Esophagus (tissue), 2 donors: ENCODE measurements around the gene NOS1AP. TPM values are rescaled to one million over a fixed set of nuclear protein-coding genes. Genes with fewer than 3 reads are reported as not detected.
A peak's percentile ranks its signal among the peaks of the same experiment; 100 is the strongest.

Experiments
- H3K27ac ChIP-seq, 2 donors: one replicate each; pipeline ENCODE4 v1.5.1; 2013; ENCODE audit warnings: low read depth in 2 of 2, mild to moderate bottlenecking in 2 of 2, inconsistent platforms in 1 of 2, low read length in 1 of 2, moderate library complexity in 1 of 2
- H3K27me3 ChIP-seq, 2 donors: one replicate each; pipeline ENCODE4 v1.6.1; 2013; ENCODE audit warnings: low read length in 2 of 2, control low read depth in 1 of 2, mild to moderate bottlenecking in 1 of 2; ENCODE audit not compliant: insufficient read depth in 2 of 2, control insufficient read depth in 1 of 2
- H3K36me3 ChIP-seq, 2 donors: one replicate each; pipeline ENCODE4 v1.6.1; 2013; ENCODE audit warnings: low read length in 1 of 2; ENCODE audit not compliant: control insufficient read depth in 2 of 2, insufficient read depth in 2 of 2
- H3K4me1 ChIP-seq, 2 donors: one replicate each; pipeline ENCODE4 v1.6.1; 2013; ENCODE audit warnings: low read length in 1 of 2; ENCODE audit not compliant: control insufficient read depth in 2 of 2, insufficient read depth in 2 of 2
- H3K4me3 ChIP-seq, 2 donors: one replicate each; pipeline ENCODE4 v1.5.1; 2013; ENCODE audit warnings: low read length in 2 of 2, mild to moderate bottlenecking in 2 of 2, low read depth in 1 of 2, moderate library complexity in 1 of 2
- H3K9me3 ChIP-seq, 2 donors: one replicate each; pipeline ENCODE4 v1.6.1; 2013; ENCODE audit warnings: mild to moderate bottlenecking in 2 of 2, low read depth in 1 of 2, low read length in 1 of 2, moderate library complexity in 1 of 2; ENCODE audit not compliant: control insufficient read depth in 2 of 2, insufficient read depth in 1 of 2
- WGBS, 2 donors: extraction: QIAGEN DNeasy Blood & Tissue Kit; methylation state at CpG; one replicate each; pipeline ENCODE4 v1.1.7; 2013; 5-methylcytosine and 5-hydroxymethylcytosine counted together
- polyA plus RNA-seq, 2 donors: library from polyadenylated mRNA; stranded (reverse); fragments of 200-250 nt; gene quantifications; one replicate each; pipeline ENCODE4 v1.2.3, GENCODE V29; 2013
- donor health status: healthy with polysubstance abuse.
- donor health status: Bipolar disorder and iron deficiency.

NOS1AP gene
- polyA plus RNA-seq, 2 donors: 0.53 to 0.98 TPM

DNA sequence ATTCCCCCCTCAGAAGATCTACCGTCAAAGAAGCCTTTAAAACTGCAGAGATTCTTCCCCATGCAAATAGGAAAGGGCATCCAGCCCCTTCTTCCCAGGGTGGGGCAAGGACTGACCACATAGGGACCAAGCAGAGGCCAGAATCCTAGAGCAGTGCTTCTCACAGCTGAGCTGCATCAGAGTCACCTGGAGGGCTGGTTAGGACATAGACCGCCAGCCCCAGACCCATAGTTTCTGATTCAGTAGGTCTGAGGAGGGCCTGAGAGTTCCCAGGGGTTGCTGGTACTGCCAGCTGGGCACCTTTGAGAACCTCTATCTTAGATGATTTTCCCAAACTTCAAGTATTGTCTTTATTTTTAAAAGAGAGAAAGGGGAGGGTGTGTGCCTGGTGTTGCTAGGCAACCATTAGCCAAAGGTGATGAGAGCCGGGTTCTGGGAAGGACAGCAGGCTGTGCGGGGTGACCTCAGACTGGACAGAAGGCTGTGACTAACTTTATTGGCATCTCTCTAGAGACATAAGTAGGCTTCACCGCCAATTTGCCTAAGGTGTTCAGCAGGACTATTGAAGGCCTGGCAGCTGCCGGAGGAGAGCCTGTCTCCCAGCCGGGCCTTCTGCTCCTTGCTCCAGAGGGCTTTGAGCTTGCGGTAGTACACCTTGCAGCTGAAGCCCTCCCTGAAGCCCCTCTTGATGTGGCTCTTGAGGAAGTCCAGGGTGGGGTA, 304.2 kb downstream of the NOS1AP start:
- Histone ChIP-seq H3K27me3 (no peaks in the 10 kb centered on the region), H3K27ac (no peak overlapping the region), H3K4me1 (peaks cover 0 to 12% of the 10 kb centered on the region in 2 donors), H3K9me3 (no peaks in the 10 kb centered on the region), H3K36me3 (no peaks in the 10 kb centered on the region), H3K4me3 (no peak overlapping the region)
- WGBS, 2 donors: 81 to 83% methylated on average over 8 of the region's 8 CpGs

DNA sequence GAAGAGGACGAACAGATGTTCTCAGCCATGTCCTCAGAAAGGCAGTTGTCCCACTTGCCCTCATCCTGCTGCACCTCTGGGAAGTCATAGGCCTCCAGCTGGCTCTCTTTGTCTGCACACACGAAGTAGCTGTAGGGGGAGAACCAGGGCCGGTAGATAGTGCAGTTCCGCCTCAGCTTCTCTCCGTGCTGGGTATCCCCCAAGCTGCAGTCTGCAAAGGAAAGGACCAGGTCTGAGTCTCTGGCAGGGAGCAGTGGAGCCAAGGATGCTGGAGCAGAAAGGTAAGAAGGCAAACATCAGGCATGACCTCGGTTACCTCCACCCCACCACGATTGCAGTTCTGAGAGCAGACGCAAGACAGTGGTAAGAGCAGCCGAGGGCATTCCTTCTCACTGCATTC, 304.9 kb downstream of the NOS1AP start:
- 84 to 90% methylated on average over 9 of the region's 9 CpGs for WGBS, 2 donors
- H3K36me3 ChIP-seq: no peaks in the 10 kb centered on the region

DNA sequence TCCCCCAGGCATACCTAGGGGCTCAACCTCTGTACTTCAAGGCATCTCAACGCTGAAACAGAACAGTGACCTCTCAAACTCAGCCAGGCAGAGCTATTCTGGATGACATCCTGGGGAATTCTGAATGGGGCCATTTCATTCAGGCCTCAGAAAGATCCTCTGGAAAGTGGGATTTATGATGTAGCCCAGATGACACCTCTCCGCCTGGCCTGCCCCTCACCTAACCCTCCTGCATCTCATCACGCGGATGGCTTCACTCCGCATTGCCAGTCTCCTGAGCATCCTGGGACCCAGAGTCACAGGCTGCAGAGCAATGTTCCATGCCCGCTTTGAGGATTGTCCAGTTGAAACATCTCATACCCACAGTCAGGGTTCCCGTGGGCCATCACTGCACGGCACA, 306.0 kb downstream of the NOS1AP start:
- Histone ChIP-seq H3K27ac (no peak overlapping the region), H3K9me3 (no peaks in the 10 kb centered on the region), H3K36me3 (no peaks in the 10 kb centered on the region), H3K4me3 (no peak overlapping the region), H3K27me3 (no peaks in the 10 kb centered on the region), H3K4me1 (peaks cover 0 to 7% of the 10 kb centered on the region in 2 donors)
- WGBS, 2 donors: 82 to 84% methylated on average over 8 of the region's 8 CpGs

More for the DNA sequence above, 304.9 kb downstream of the NOS1AP start:
- Histone ChIP-seq H3K27me3 (no peaks in the 10 kb centered on the region), H3K9me3 (no peaks in the 10 kb centered on the region), H3K27ac (no peak overlapping the region), H3K4me1 (peaks cover 0 to 10% of the 10 kb centered on the region in 2 donors), H3K4me3 (no peak overlapping the region)

DNA sequence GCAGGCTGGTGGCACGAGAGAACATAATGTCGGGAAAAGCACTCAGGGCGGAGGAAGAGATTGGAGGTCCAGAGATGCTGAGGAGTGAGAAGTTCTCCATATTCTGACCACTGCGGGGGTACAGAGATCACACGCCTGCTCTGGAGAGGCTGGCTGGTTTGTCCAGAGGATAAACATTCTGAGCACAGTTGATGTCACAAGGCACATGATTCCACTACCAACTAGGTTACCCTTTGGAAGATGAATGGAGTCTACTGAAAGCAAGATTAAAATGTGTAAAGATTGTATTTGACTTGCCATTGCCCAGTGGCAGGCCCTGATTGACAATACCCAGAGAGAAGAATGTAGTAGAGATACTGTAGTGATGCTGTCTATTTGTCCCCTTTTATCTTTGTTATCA, 307.2 kb downstream of the NOS1AP start, which contains the start of gene SPATA46:
TSS of gene SPATA46 (minus strand) at position 164 of the 400 bp plus-strand sequence. CDS start at position 100, 64 bp downstream.
- Histone ChIP-seq H3K27me3 (no peaks in the 10 kb centered on the region), H3K27ac (no peak within 1 kb of the TSS), H3K4me1 (peaks cover 0 to 12% of the 10 kb centered on the region in 2 donors), H3K9me3 (no peaks in the 10 kb centered on the region), H3K36me3 (no peaks in the 10 kb centered on the region), H3K4me3 (no peak within 1 kb of the TSS)
- 95 to 97% methylated on average over 5 of the region's 5 CpGs for whole genome bisulfite sequencing, 2 donors

DNA sequence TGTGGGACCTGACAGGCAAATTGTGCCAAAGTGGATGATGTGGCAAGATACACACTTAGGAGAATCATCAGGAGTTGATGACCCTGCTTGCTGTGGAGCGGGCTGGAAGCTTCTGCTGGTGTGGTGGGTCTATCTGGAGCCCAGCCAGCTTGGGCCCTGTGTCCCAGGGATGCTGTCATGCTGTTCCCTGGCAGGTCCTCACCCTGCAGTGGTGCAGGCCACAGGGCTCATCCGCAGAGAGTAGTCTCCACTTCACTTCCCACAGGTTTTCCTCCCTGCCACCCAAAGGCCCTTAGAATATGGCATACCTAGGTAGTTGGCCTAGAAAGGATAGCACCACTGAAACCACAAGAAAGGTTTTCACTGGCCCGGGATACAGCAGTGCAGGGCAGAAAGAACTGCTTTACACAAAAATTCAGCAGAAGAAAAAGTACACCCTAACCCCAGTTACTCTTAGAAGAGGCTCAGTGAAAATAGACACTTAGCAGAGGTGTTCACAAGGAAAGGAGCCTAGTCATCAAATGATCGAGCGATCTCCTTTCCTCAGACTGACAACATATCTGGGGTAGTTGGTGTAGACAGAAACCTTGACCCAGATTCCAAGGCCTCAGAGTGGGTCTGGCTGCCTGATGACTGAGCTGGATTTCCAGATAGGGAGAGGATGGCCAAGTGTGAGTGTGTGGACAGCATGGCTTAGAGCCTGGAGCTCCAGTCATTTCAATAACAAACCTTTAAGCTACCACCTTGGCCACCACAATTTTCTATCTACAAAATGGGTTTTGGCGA, 310.8 kb downstream of the NOS1AP start:
- WGBS, 2 donors: 86 to 88% methylated on average over 6 of the region's 6 CpGs
- H3K27ac ChIP-seq: no peak overlapping the region
- H3K4me3 ChIP-seq: no peak overlapping the region

DNA sequence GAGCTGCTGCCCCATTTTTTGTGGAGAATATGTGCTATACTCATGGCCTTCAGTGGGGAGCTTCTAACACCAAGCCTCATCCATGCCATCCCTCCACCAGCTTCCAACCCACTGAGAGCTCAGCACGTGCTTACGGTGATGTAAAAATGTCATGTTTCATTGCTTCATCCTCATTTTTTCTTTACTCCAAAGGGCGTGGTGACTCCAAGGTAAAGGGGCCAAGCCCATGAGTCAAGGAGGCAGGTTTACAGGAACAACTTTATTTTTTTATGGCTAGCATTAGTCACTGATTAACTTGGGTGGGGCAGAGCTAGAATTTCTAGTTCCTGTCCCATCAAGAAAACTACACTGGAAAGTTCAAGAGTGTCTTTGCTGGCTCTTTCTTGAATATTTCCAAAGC, 311.9 kb downstream of the NOS1AP start, which contains the start of gene C1orf226:
TSS of gene C1orf226 (plus strand) at position 346 of the 400 bp plus-strand sequence. CDS start 174 bp downstream, outside the sequence.
- Histone ChIP-seq H3K9me3 (no peaks in the 10 kb centered on the region), H3K4me3 (no peak within 1 kb of the TSS), H3K4me1 (peaks cover 0 to 12% of the 10 kb centered on the region in 2 donors), H3K36me3 (no peaks in the 10 kb centered on the region), H3K27ac (peak within 1 kb of the TSS; percentile 96 to 99), H3K27me3 (no peaks in the 10 kb centered on the region)
- WGBS, 2 donors: 52 to 63% methylated on average over 3 of the region's 3 CpGs

More for the DNA sequence above, 310.8 kb downstream of the NOS1AP start:
- Histone ChIP-seq H3K4me1 (peaks cover 0 to 12% of the 10 kb centered on the region in 2 donors), H3K9me3 (no peaks in the 10 kb centered on the region), H3K36me3 (no peaks in the 10 kb centered on the region), H3K27me3 (no peaks in the 10 kb centered on the region)

DNA sequence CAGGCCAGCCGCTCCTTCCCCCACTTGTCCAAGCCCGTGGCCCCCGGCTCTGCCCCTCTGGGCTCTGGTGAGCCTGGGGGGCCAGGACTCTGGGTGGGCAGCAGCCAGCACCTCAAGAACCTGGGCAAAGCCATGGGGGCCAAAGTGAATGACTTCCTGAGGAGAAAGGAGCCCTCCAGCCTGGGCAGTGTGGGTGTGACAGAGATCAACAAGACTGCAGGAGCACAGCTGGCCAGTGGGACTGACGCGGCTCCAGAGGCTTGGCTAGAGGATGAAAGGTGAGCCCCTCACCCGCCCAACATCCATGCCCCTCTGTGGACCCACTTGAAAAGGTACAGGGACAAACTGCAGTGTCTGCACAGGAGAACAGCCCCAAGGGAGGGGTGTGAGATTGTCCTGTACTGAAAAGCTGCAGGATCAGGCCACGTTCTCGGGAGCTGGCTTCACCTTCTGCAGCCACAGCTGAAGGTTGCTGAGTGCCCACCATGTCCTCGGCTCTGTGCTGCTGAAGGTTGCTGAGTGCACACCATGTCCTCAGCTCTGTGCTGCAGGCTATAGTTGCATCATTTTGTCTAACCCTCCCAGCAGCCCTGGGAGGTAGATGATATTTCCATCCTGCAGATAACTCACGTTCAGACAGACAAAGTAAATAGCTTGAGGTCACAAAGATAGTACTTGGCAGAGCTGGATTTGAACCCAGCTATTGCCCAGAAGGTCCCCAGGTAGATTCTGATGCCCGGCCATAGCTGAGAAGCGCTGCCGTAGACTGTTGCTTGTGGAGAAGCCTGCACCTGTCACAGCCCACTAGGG, 312.7 kb downstream of the NOS1AP start:
- no peaks in the 10 kb centered on the region for H3K9me3 ChIP-seq
- no peak overlapping the region for H3K4me3 ChIP-seq
- peaks cover 0 to 12% of the 10 kb centered on the region in 2 donors for H3K4me1 ChIP-seq
- WGBS, 2 donors: 76 to 80% methylated on average over 13 of the region's 13 CpGs
- H3K36me3 ChIP-seq: no peaks in the 10 kb centered on the region
- H3K27ac ChIP-seq: peak overlapping the region; percentile 96 to 99
- no peaks in the 10 kb centered on the region for H3K27me3 ChIP-seq

DNA sequence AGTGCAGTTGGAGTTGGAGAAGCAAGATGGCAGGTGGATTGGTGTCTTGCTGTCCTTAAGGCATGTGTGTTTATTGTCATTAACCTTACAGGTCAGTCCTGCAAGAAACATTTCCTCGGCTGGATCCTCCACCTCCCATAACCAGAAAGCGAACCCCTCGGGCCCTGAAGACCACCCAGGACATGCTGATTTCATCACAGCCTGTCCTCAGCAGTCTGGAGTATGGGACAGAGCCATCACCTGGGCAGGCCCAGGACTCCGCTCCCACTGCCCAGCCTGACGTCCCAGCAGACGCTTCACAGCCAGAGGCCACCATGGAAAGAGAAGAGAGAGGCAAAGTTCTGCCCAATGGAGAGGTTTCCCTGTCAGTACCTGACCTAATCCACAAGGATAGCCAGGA, 313.6 kb downstream of the NOS1AP start:
- H3K4me1 ChIP-seq: peaks cover 0 to 13% of the 10 kb centered on the region in 2 donors
- no peak overlapping the region for H3K4me3 ChIP-seq
- H3K36me3 ChIP-seq: no peaks in the 10 kb centered on the region
- 92 to 96% methylated on average over 6 of the region's 6 CpGs for whole genome bisulfite sequencing, 2 donors
- H3K9me3 ChIP-seq: no peaks in the 10 kb centered on the region
- no peaks in the 10 kb centered on the region for H3K27me3 ChIP-seq
- peak overlapping the region in 1 of 2 donors; percentile 99 for H3K27ac ChIP-seq

DNA sequence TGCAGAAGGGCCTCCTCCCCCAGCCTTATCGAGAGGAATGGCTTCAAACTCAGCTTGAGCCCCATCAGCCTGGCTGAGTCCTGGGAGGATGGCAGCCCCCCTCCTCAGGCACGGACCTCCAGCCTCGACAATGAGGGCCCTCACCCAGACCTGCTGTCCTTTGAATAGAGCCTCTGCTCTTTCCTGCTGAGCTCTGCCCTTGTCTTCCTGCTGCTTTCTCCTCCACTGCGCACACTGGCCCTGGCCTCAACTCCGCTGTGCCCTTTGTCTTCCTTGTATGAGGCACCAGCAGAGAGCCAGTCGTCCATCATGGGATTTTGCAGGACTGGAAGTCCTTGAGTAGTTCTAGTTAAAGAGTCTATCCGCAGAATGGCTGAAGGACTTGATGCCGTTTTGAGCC, 314.0 kb downstream of the NOS1AP start:
- Histone ChIP-seq H3K4me1 (peaks cover 0 to 16% of the 10 kb centered on the region in 2 donors), H3K4me3 (no peak overlapping the region), H3K36me3 (no peaks in the 10 kb centered on the region), H3K27ac (no peak overlapping the region), H3K27me3 (no peaks in the 10 kb centered on the region), H3K9me3 (no peaks in the 10 kb centered on the region)
- WGBS, 2 donors: 89 to 92% methylated on average over 8 of the region's 8 CpGs
